D341Med (cell line): ENCODE results near the gene CLIC5.

ENCODE experiments used
- DNase-seq: peaks from one replicate; pipeline ENCODE4 v3.0.0; 2012; ENCODE audit warnings: low spot score

Gene CLIC5

DNA sequence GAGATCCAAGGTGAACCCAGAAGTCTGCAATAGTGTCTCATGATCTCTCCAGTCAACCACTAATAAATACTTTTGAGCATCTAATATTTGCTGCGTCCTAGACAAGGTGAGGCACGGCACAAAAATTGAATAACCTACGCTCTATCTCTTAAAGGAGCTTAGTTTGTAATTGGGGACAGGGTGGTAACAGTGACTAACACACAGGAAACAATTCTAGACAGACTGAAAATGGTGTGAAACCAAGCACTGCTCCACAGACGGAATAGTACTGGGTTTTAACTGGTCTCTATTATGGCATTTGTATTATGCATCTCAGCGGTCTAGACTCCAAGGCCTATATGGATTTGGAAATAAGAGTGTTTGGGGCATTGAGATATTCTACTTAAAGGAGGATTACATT lies 120.1 kb downstream of the CLIC5 start:
- DNase-seq = no peak

DNA sequence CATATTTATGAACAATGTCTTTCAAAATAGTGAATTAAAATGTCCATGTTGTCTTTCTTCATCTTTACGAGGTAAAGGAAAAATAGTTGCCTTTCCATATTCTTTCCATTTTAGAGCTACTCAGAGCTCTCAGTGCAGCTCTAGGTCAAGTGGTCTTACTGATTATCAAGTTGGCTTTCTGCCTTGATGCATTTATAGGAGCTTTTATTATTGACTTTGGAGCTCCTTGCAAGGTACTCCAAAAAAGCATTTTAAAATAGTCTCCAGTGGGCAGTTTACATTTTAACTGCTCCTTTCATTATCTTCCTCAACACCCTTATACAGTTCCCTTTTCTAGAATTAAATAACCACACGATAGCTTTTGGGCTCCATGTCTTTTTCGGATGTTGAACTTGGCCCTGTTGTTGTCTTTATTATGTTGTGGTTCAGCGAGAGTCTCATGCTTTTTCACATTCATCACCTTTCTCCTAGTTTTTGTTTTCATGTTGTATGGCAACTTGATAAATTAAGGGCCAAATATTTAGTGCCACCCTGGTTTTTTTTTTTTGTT lies 122.9 kb downstream of the CLIC5 start:
- DNase-seq = no peak

DNA sequence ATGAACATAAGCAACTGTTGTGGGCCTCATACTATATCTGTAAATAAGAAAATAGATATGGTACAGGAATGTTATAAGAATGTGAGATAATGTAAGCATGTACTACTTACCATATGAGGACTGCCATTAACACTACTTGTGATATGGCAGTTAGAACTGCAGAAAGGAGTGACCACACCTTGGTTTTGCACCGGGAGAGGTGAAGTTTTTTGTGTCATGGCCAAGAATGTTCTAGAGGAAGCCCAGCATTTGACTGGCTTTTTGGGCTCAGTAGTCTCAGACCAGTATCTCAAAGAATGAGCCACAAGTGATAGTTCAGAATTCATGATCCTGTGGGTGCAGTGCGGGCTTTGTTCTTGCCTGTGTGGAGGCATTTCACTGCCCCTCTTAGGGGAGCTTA lies 123.5 kb downstream of the CLIC5 start:
- DNase-seq = no peak

DNA sequence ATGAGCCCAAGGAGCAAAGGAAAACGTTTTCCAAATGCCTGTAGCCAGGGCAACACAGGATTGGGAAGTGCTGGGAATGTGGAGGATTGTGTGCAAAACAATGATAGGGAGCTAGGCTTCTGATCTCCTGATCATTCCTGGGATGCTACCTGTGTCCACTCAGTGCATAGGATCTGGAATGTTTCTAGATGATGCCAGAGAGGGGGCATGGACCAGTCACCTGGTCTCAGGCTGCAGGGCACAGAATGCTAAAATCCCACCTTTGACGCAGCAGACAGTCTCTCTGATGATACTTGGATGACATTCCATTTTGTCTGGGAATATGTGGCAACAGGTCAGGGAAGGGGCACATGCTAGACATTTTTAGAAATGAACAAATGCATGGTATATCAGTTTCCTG lies 128.9 kb downstream of the CLIC5 start:
- DNase-seq = no peak

DNA sequence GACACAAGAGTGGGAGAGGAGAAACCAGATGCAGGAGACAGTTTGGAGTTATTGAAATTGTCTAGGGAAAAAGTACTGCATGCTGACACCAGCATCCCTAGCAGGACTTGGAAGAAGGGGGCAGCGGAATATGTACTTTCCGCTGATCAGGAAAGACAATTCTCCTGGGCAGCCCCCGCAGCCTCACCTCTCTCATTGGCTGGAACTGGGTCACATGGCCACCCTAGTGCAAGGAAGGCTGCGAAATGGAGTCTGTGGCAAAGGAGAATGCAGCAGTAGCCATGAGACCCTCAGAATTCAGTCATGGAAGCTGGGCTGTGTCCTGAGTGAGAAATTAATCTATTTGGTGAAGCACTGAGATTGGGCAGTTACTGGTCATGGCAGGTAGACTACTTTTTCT lies 131.3 kb downstream of the CLIC5 start:
- DNase-seq = no peak

DNA sequence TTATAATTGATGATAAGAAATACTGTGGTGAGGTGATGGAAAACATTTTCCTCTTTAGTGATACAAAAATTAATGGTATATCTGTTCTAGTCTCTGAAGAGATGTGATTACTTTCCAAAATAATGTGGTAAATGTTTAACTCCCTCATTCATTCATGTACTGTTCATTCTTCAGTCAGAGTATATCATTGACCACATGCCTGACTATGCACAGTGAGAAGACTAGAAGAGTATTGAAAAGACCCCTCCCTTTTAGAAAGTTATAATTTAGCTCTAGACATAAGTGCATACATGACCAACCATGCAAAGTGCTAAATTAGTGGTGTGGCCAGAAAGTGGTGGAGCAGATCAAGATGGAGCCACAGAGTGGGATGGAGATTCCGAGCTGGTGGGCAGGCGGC lies 133.0 kb downstream of the CLIC5 start:
- no peak for DNase-seq

DNA sequence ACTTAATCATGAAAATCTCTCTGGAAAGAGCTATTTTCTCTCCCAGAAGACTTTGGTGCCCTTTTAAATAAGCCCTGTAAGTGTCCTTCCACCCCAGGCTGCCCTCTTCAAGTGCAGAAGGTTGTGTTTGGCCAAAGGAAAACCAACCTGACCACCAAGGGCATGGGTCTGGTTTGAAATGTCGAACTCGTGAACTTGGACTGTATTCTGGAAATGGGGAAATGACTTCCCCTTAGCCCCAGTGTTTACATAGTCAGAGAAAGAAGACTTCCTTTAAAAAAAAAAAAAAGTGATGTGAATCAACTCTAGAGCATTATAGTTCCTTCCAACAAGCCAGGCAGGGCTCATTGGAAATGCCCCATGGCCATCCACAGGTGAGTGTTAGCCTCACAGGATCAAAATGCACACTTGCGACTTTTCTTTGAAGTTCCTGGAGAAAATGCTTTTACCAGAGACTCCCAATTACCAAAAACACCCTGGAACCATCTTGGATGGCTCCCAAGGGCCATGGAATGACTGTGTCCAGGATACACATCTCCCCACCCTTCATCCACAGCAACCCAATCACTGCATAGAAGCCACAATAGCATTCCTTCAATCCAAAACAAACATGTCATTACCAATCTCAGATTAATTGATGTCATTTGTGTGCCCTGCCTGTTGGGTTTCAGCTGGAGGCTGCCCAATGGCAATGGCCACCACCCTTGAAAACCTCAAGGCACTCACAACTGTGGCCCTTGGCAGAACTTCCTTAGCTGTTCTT lies 133.8 kb downstream of the CLIC5 start:
- DNase-seq = no peak

DNA sequence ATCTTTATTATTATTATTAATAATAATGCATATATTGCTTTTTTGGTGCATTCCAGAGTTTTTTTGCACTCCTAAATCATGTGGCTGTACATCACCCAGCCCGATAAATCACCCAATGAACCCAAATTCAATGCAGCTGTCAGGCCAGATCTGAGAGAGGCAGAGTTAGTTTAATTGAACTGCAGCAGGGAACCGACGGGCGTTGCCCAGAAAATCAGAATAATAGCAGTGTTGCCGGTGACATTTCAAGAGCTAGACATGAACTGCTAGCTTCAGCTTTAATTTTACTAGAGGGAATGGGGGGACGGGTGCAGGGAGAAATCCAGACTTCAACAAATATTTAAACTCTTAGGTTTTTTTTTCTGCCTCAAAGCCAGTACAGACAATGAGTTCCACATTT lies 135.0 kb downstream of the CLIC5 start:
- no peak for DNase-seq

DNA sequence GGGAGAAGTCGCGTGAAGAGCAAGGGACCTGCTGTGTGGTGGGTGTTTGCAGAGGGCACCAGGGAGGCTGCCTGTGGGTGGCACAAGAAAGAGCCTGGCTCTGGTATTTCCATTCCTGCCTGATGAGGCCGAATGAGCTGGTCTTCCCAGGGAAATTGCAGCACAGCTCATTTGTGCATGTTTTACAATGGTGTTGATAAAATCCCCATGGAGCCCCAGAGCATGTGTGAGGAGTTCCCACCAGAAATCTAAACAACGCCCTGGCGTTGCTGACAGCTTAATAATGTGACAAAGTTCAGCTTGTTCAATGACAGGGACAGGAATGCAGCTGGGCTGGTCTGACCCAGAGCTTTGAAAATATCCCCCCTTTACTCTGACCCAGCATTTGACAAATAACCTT lies 135.5 kb downstream of the CLIC5 start:
- DNase-seq = no peak

DNA sequence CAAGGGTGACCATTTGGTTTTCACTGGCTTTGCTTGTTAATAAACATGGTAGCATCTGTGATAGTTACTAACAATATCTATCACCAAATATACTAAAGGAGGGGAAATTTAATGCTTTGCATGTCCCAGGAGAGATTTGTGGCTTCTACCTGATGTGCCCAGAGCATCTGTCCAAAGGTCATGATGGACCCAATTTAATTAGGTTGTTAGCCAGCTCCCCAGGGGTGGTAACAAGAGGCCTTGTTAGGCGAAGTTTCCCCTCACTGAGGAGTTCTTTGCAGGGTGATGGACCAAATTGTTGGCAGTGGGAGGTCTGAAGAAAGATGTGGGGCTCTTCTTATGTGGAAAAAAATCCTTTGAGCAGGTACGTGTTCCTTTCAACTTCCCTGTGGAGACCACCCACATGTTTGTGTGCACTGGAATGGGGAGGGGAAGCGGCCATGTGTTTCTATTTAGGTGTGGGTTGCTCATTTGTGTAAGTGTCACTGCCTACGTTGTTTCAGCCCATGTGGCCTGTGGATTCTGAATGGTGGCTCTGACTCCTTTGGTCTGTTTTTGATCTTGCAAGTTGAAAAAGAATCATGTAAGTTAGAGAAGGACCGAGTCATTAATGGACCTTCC lies 137.6 kb downstream of the CLIC5 start:
- DNase-seq = no peak

DNA sequence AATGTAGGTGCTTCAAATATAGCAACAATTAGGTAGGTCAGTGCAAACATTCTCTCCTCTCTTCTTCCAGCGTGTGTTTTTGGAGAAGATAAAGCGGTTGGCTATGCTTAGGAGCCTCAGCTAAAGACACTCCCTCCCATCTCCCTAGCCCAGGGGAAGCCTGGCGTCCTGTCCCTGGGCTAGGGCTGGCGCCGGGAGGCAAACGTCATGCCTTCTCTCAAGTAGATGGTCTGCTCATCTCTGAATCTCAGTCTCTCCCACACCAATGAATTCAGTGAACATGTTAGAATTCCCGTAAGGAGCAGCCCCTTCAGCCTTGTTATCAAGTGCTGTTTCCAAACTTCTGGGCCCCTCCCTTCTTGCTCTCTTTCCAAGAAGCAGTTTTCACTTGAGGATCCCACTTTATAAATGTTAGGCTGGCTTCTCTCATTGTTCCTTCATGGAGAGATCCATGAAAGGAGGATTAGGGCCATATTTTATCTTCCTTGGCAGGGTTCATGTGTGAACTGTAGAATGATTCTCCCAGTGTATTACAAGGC lies 142.8 kb downstream of the CLIC5 start:
- no peak for DNase-seq

DNA sequence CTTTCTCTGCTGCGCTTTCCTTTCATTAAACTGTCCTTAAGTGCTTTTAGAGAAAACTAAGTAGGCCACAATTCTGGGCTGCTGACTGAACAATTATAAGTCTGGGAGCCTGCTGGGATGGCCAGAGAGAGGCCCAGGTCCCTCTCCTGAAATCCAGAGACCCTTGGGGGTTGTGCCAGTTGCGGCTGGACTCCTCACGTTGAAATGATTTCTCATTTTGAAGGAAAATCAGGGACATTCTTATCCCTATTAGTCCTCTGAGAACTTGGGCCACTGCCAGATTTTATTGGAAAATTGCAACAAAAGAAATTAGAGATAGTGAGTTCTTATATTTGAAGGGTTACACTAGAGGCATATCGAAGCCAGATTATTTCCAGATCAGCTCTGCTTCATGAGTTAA lies 145.1 kb downstream of the CLIC5 start:
- no peak for DNase-seq

DNA sequence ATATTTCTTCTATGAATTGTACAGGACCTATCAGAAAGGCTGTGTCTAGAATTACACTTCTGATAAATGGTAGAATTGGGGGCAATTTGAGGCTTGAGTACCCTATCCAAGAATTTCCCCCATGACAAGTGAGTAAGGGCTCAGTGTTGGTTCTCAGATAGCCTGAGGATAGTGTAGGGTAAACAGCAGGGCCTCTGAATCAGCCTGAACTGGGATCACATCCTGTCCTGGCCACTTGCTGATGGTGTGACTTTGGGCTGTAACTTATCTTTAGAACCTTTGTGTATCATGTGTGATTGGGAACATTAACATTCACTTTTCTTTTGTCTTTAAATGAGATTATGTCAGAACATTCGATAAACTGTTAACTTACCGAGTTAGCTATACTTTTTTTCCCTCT lies 151.0 kb downstream of the CLIC5 start:
- DNase-seq = no peak

DNA sequence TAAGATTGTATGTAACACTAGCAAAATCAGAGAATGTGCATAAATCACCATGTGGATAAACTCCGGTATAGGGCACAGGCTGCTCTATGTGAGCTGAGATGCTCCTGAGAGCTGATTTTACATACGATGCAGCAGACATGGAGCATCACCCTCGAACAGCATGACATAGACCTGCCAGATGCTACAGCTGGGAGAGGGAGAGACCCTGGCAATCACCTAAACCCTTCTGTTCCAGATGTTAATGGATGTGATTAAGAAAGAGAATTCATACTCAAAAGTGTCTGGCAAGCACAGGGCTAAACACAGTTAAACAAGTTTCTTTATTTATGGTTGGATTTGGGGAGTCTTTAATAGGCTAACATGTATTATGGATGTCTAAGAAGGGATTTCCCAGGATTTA lies 157.0 kb downstream of the CLIC5 start:
- no peak for DNase-seq

DNA sequence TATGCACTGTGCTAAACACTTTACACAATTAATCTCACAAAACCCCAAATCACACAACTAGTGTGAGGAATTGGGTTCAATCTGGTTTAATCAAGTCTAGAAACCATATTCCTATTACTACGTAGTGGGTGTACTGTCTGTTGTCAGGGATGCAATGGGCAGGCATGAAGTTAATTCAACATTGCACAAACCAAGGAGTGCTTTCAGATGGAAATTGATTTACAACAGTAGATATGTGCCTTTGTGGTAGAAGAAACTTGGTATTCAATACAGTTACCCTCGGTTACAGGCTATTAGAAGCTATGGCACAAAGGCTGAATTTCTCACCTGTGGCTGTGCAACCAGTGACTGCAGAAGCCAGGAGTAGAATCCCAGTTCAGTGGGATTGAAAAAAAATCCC lies 157.8 kb downstream of the CLIC5 start:
- no peak for DNase-seq

DNA sequence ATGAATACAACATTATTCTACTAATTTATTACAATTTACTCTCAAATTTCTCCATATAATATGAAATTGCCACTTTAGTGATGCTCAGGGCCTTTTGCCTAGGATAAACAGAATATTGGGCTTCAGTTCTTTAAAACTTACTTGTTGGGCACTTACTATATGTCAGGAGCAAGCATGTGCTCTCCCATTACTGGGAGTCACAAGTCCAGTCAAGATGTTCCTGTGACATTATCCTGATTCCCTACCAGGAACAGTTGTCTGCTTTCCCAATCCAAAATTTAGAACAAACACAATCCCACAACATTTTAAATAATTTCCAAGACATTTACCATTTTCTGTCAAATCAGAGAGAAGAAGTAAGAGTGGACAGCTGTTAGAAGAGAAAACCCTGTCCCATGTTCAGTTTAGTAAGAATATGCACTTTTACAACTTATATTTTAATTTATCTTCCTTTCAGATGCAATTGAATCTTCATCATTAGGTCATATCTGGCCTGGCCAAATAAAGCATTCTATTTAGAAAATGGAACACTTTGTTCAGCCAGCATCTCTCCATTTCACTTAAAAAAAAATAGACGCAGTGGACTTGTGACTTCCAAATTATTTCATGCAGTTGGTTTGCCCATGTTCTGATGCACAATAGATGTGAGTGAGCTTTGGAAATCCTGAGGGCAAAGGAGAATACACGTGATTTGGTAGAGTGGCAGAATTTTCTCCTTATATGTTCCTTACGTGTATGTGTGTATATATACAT lies 159.8 kb downstream of the CLIC5 start:
- no peak for DNase-seq

DNA sequence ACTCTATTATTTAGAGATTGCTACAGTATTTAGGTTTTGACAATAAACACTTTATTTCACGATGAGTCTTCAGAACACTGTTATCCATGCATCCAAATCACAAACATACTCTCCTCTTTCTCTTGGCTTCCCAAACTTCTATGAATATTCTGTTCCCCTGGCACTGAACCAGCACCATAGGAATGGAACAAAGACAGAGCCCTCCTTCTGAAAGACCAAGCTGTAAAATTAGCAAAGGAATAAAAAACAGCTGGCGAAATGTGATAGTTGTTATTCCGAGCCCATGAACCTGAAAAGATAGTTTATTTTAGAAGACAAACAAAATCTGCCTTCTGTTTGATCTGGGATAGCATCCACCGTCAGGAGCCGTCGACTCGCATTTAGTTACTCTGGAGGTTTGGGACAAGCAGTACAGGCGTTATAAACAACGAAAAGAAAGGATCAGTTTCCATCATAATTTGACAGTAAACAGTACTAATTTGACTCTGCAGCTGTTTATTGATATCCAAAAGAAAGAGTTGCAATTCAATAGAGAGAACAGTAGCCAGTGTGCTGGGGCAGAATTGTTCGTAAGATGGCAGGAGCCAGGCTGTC lies 161.4 kb downstream of the CLIC5 start:
- DNase-seq = no peak

DNA sequence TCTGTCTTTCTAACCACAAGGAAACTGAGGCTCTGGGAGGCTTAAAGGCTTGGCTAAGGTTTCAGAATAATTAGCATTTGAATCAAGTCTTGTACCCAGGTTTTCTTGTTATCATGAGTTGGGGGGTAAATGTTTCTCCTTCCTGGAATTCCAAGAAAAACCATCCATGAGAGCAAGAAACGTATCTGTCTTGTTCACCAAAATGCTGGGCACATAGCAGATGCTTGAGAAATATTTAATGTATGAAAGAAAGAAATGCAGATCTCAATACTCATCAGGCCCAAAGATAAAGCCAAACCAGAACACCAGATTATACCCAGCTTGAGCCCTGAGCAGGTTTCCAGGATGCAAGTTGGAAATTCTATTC lies 164.6 kb downstream of the CLIC5 start:
- no peak for DNase-seq

DNA sequence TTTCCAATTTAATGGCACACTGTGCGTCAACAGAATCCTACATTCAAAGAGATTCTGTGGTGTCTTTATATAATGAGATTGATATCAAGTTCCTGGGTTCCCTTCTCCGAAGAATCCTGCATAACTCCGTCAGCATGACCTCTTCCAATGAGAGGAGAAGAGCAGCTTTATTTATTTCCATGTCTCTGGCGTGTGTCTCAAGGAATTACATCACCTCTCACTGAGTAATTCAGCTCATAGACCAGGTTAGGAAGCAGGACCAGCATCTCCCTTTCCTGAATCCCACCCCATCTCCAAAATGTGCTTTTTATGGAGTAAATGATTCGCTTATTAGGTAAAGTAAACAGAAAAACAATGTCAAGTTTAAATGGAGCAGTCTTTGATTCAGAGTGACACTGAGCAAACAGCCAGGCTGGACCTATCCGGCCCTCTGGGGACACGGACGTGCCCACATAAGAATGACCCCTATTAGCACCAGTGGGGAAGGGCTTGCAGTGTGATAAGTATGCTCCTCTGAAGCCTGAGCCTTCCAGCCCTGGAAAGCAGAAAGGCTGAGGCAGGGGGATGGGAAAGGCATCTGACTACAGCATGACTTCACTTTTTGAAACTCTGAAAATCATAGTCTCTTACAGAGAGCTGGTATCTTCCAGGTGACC lies 165.2 kb downstream of the CLIC5 start:
- DNase-seq = no peak

DNA sequence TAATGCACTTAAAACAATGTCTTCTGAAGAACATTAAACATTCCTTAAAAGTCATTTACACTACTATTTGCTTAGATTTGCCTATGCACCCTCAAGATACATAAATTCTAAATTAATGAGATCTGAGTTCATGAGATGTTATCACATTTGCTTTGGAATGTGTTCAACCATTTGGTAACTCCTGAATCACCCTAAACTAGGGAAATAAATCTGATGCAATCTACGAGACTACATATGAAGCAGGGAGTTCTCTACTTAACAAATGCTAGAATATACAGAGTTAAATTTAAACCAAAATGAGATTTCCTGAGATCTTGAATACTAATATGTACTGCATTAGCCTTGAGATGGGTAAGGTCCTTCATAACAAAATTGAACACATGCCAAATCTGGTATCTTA lies 170.1 kb downstream of the CLIC5 start:
- no peak for DNase-seq

DNA sequence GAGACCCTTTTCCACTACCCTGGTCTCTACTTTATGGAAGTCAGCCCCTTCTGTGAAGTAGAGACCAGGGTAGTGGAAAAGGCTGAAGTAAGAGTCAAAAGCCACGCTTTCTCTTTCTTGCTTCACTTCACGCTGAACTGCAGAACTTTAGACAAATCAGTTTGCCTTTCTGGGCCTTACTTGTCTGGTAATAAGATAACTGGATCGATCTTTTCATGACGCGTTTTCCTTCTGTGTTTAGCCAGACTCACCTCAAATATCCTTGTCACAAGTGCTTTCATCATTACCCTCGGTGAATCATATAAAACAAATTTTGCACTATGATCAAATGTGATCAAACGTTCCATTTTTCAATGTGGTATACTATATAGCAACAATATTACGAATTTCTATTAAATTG lies 170.7 kb downstream of the CLIC5 start:
- no peak for DNase-seq
